GM18508 (cell line): Measurements from ENCODE around the gene ANO2.

Experiments
- ATAC-seq: cut with Tn5 transposase; IDR thresholded peaks from one replicate; pipeline ENCODE4 v1.9.1; 2021; ENCODE audit warnings: moderate number of reproducible peaks; ENCODE audit not compliant: insufficient read depth, unreplicated experiment

The ANO2 gene

DNA sequence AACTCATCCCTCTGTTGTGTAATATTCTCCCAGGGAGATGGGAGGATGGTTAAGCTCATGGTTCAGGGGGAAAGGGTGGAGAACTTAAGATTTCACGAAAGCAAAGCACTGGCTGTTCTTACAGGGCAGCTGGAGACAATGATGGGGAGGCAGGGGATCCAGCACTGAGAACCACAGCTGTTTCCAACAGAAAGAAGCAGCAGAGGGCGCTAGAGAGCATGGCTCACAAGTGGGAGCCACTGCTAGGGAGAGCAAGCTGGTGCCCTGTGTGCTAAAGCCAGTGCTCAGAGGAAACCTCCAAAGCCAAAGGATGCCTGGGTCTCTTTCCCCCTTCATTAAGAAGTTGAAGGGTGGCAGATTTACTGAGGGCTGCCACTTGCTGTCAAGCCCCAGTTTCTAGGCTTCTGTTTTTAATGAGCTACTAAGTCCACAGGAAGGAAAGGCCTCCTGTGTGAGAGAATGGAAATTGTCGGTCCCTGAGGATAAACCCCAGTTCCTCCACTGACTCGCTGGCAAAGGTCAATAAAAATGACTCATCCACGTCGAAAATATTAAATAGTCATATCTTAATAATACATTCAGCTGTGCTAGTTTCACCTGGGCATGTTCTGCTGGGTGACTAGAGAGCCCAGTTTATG, 199.7 kb downstream of the ANO2 start:
- ATAC-seq: no peak

DNA sequence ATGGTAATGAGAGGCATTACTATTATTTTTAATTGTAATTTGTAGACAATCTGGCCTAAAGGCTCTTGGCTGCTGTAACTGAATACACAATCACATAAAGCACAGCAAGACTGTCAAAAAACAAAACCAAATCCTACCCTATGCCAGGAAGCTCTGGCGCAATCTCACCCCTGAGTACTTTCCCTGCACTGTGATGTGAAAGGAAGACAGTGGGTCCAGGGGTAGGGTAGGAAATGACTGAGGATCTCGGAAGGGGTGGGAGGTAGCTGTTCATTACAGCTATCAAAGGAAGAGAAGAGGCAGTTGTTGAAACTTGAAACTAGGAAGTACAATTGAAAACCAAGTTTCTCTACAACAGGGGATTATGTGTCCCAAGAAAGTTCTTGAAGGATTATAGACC, 202.8 kb downstream of the ANO2 start:
- no peak for ATAC-seq

DNA sequence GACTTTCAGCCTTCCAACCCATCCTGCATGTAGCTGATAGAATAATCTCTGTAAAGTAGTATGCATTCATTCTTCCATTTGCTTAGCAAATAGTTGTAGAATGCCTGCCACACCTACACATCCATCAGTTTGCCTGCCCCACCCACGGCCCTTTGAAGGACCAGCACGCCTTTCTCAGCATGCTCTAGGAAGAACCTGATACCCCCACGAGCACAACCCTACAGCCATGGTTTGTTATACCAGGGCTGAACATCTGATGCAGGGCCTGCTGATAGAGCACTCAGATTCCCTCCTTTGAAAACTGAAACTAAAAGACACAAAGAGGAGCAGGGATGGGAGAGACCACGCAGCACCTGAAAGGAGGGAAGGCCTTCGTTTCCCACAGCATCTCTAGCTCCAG, 205.1 kb downstream of the ANO2 start:
- ATAC-seq: no peak

DNA sequence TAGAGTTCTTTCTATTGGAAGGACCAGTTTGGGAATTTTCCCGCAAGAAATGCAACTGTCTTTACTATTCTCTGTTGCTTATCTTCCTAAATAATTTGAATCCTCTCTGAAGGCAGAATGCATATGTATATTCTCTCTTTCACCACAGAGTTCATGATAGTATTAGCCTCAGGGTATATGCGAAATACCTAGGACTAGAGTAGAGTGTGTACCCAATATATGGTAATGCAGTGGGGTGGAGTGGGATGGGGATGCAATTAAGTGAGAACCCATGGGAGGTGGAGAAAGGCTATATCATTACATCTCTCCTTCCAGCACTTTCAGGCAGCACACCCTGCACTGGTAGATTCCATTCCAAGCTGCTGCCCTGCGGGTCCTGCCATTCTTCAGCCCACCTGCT, 207.3 kb downstream of the ANO2 start:
- ATAC-seq: no peak

DNA sequence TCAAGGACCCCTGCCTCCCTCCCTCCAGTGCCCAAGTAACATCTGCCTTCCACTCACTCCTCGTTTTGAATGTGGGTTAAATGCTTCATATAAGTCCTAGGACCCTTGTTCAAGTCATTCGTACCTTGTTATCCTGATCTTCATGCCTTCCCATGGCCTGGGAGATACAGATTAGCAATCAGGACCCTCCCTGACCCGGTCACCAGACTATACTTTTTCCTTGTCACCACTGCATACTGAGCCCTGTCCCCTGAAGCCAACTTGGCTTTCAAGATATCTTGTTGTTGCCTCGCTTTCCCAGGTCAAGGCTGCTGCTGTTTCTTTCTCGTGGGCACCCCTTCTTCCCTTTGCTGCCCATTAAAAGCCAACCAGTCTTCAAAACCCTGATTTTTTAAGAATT, 208.5 kb downstream of the ANO2 start:
- no peak for ATAC-seq

DNA sequence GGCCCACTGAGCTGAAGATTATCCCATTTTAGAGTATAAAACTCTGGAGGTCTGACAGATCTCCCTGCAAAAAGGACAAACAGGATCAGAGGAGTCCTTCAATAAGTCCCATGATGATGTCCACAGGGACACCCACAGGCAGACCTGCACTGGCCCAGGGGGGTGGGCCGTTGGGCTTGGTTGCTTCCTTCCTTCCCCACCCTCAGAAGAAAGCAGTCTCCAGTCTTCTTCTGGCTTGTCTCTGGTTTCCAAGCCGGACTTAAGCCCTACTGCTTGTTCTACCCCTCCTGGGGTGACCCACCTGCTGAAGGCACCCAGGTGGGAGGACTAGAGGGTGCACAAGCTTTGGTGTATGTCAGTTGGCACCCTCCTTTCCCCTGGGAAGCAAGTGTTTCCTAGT, 209.0 kb downstream of the ANO2 start:
- ATAC-seq: no peak

DNA sequence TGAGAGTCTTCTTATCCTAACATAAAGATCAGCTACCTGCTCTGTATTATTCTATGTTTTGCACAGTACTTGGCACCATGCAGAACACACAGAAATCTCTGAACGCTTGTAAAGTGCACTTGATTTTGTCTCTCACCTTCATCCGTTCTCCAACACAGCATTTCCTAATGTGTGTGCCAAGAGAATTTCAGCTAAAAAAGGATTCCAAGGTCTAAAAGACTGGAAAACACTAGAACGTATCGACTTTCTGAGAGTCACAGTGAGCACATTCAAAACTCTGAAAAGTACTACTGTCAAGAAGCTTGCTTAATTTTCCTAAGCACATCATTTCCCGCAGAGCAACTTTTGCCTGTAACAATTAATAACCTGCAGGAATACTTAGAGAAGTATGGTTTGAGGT, 211.1 kb downstream of the ANO2 start:
- ATAC-seq: no peak

DNA sequence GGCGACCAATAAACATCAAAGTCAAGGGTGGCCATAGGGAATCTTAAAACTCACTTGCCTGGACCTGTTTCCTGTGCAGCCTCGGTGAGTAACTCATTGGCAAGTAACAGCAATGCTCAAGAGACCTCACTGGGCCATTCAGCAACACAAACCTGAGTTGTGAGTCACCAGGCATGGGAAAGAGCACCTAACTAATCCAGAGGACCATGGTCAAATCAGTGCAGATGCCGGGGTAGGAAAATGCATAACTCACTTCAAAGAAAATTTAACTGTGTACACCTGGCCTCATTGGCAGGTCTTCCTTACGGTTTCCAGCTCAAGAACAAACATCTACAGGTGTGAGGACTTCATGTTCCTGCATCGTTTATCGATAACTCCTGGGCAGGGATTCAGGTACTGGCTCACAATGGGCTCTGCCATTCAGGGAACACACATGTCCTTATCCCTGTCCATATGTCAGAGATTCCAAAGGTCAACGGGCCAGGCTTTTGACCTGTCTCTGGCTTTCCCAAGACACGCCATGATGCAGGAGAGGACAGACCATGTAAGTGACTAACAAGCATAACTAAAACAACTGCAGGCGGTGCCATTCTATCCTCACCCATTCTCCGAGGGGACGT, 211.8 kb downstream of the ANO2 start:
- ATAC-seq: no peak

DNA sequence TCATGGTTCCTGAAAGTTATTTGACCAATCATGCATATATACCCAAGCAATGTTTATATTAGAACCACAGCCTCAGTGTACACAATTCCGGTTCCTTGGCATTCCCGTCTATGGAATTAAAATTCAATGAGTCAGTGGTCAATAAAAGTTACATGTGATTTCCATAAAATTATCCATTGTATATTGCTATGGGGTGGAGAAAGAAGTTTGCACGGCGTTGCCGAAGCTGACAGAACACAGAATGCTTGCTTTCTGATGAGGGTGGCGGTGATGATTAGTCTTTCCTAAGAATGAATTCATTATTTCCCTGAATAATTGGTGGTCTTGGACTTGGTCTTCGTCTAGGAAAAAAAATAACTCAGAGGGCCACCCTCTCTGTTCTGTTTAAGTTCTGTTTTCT, 214.1 kb downstream of the ANO2 start:
- ATAC-seq: no peak

DNA sequence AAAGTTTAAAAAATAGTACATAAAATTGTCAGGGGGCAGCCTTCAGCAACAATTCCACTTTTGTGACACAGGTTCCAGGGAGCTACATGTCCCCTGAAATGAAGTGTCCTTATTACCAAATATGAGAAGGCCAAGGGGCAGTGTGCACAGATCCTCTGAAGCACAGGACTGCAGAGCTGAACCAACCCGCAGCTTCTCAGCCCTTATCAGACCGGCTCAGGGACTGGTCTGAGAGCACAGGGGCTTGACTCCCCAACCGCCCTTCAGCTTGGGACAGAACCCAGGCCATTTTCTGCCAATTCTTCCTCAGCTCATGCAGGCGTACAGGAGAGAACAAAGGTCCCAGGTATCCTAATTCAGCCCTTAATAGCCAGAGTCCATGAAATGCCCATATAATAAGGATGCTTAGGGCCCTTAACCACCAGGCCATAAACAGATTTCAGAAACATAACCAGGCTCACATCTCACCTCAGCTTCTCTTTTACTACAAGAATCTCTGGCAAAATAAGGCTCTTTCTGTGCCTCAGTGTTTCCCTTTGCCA, 221.3 kb downstream of the ANO2 start:
- no peak for ATAC-seq

DNA sequence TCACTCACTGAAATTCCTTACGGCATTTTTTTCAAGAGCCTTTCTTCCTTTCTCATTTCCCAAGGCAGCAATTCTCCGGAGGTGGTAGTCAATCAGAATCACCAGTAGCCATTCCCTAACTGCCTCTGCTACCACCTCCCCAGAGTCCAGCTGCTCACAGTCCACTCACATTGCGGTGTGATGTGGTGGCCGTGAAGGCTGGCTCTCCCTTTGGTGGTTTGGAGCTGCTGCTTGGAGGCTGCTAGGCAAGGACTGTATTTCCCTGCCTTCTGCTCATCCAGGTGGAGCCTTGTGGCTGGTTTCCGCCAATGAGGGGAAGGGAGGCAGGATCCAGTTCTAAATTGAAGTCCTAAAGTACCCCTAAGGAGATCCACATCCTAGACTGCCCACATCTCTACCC, 222.0 kb downstream of the ANO2 start:
- no peak for ATAC-seq

DNA sequence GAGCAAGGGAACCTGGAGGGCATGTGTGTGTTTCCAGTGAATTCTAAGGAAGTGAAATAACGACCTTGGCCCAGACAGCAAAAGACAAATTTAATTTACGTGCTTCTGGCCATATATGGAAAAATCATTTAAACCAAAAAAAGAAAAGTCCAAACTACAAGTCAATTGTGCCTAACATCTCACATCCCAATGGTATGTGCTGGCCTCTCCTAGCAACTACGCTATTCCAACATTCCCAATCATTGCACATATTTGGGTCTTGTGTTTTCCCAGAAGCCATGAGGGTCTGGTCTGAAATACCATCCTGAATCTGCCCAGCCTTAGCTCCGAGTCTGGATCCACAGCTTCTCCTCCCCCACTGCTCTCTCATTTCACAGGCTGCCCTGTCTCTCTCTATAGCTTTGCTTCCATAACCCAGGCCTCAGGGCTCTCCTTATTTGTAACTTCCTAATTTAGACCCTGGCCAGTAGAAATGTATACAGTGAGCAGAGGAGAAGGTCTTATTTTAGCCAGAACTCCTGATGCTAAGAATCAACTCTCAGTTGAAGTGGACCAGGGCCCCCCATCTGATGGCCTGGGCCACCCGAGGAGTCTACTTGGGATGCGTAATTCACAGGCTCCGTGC, 224.6 kb downstream of the ANO2 start:
- no peak for ATAC-seq

DNA sequence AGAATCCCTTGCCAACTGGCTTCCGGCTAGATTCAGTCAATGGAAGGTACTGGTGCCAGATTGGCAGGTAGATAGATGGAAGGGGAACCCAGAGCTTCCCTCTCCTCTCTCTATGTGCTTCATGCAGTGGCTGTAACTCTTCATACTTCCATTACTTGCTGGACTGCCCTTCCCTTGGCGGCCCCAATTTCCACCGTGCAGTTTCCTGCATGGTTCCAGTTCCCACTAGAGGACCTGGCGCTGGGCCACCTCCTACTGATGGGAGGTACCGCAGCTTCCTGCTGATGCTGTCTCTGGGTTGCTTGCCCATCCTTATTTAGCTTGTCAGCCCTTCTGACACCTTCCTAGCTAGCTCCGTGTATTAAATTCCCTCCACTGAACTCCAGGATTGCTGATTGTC, 226.4 kb downstream of the ANO2 start:
- no peak for ATAC-seq

DNA sequence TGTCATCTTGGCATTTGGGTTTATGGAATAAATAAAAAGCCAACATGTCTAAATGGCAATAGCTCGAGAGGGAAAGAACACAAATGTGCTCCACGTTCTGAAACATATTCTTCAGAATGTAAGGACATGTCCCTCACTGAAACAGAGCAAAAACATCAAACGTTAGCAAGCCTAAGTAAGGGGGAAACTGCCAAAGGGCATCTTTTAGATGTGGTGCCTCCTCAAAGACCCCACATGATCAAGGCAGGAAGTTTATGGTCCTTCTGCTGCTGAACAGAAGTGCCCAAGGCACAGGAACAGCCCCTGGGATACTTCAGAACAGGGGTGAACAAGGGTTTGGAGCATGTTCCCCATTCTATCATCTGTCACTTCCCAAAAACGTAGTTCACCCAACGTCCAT, 227.0 kb downstream of the ANO2 start:
- no peak for ATAC-seq

DNA sequence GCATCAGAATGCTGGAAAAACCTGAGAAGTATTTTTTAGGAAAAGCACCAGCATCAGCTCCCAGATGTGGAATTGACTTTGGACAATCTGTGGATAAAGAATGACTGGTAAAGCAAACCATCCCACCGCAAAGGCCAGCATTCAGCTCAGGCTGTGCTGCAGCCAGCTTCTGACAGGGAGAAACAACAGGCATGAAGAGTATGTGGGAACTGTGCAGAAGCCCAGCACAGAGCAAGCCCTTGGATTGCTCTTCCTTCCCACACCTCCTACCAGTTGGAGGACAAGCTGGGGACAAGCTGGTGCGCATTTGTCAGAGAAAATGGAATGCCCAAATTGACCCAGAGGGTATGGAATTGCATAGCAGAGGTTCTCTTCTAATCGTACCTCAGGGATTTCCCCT, 228.1 kb downstream of the ANO2 start:
- ATAC-seq: no peak

DNA sequence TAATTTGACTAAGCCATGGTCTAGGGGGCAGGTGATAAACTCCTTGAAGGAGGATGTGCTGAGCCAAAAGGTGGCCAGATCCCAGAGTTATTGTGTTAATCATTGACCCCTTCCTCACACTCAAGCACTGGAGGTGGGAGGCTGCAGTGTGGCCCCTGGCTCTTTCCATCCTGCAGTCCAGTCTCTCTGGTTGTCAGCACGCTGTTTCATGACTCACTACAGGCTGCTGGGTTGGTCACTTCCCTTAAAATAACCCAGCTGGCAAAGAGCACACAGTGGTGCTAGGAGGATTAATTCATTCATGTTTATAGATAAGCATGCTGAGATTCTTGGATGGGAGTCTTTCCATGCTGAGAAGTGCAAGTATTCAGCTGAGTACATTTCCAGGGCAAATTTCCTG, 228.9 kb downstream of the ANO2 start:
- ATAC-seq: no peak

DNA sequence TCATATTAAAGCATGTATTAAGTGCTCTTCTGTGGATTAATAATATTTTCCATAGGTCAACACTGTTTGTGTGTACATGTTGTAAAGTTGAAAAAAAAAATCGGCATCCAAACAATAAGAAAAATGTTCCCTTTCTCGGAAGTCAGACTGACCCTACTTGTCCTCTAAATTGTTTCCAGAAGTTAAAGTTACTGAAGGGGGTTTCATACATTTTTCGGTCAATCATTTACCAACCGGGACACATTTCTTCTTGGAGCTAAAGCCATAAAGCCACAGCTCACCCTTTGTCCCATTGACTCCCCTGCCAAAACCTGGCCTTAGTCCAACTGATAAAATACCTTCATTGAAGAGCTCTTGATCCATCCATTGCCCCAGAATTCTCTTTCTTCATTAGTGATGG, 230.0 kb downstream of the ANO2 start:
- ATAC-seq: no peak

DNA sequence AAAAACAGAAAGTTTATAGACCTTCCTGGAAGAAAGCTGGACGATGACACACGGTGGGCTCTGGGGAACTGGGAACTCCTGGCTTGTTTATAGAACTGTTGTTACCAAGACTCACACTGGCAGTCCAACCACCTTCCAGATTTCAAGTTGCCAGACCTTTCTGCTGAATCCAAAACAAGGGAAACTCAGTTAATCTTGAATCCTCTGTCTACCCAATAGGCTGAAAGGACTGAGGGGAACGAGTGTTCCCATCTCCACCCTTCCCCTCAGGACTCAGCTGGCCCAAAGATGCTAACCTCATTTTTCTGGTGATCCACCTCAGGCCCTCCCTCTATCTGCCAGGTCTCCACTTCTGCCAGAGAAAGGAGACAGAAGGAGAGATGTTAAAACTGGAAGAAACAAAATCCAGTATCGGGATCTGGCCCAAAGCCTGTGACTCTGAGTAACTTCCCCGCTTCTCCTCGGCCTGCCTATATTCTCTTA, 231.4 kb downstream of the ANO2 start:
- ATAC-seq: no peak

DNA sequence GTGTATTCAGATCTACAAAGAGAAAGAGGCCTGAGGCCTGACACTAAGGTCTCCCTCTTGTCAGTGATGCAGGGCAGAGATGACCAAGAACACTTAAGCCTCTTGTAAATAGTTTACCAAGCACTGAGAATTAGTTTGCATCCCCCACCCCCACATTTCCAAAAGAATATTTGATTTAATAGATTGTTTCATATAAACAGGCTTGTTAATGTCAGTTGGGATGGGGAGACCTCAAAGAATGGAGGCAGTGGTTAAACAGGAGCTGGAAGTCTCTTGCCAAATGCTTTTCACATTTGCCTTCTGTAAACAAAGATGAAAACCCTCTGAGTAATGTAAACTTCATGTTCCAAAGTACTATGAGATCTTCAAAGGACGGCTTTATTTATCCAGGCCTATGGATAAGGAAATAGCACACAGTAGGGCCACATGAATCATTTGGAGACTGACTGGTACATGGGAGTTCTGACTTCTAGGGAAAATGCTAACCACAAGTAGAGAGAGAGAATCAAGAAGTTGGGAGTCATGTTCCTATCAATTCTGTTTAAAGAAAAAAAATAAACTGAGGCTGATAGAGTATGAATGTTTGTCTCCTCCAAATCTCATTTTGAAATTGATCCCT, 234.7 kb downstream of the ANO2 start:
- ATAC-seq: no peak

DNA sequence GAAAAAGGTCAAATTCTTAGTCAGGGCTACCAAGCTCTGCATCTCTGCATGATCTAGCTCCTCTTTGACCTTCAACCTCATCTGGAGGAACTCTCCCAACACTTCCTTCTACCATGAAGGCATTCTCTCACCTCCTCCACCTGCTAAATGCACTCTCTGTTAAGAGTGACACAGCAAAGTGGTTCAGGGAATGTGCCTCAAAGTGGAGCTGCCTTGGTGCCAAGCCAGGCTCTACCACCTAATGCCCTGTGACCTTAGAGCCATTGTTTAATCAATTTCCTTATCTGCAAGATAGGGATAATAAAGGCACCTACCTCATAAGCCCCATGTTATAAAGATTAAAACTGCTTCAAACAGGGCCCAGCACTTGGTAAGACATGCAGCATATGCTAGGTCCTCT, 236.7 kb downstream of the ANO2 start:
- ATAC-seq: no peak

DNA sequence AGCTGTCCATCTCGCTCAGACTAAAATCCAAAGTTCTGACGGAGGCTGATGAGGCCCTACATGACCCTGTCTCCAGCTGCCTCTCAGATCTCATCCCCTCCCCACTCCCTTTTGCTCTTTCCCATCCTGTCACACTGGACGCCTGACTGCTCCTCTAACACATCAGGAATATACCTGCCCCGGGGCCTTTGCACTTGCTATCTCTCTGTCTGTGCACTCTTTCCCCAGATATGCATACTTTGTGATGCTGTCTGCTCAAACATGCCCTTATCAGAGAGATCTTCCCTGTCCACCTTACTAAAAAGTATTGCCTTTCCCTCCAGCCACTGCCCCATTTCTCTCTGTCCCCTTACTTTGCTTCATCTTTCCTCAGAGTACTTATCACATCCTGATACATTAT, 238.8 kb downstream of the ANO2 start:
- ATAC-seq: no peak
